Cardiac fibroblast (primary cell): ENCODE results near the gene CETN2.
"Not testable (repeated sequence)": the region's sequence is repeated elsewhere in the genome, so short reads cannot be mapped to it uniquely, and the experiment has no call there.

Experiments used
- DNase-seq, 2 donors: peaks; one replicate each; pipeline versions ENCODE4 v3.0.0 to v3.0.0-alpha.2; 2010; ENCODE audit warnings: low read depth in 2 of 2
- H3K4me3 ChIP-seq, 2 donors: replicated peaks in 1 of 2; 1 replicate in 1 of 2; 2 replicates in 1 of 2; pipeline ENCODE4 v1.5.1; 2011; ENCODE audit warnings: low read depth in 2 of 2, low read length in 2 of 2, mild to moderate bottlenecking in 2 of 2, moderate library complexity in 1 of 2
- TF ChIP-seq, protein P1 (sequence below): IDR thresholded peaks from one replicate; pipeline ENCODE4 v1.5.1; 2011; ENCODE audit warnings: low read depth, mild to moderate bottlenecking, low read length, inconsistent platforms

The CETN2 gene

DNA sequence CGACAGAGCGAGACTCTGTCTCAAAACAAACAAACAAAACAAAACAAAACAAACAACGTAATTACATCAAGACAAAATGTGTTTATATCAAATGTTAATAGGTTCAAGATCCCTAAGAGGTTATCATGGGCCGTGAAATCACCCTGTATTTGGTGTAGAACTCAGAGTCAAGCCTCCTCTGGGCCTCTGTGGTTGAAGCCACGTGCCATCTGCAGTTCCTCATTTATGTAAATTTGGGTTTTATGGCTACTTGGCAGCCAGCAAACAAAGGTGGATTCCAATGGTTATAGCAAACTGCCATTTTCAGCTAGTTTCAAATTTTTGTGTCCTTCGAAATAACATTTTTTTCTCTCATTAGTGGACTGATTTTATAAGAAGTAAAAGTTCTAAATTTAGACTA is 16.7 kb upstream of the CETN2 start:
- TF ChIP-seq, protein P1, sequence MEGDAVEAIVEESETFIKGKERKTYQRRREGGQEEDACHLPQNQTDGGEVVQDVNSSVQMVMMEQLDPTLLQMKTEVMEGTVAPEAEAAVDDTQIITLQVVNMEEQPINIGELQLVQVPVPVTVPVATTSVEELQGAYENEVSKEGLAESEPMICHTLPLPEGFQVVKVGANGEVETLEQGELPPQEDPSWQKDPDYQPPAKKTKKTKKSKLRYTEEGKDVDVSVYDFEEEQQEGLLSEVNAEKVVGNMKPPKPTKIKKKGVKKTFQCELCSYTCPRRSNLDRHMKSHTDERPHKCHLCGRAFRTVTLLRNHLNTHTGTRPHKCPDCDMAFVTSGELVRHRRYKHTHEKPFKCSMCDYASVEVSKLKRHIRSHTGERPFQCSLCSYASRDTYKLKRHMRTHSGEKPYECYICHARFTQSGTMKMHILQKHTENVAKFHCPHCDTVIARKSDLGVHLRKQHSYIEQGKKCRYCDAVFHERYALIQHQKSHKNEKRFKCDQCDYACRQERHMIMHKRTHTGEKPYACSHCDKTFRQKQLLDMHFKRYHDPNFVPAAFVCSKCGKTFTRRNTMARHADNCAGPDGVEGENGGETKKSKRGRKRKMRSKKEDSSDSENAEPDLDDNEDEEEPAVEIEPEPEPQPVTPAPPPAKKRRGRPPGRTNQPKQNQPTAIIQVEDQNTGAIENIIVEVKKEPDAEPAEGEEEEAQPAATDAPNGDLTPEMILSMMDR = no peak
- H3K4me3 ChIP-seq = no peak overlapping the region
- no peak for DNase-seq

DNA sequence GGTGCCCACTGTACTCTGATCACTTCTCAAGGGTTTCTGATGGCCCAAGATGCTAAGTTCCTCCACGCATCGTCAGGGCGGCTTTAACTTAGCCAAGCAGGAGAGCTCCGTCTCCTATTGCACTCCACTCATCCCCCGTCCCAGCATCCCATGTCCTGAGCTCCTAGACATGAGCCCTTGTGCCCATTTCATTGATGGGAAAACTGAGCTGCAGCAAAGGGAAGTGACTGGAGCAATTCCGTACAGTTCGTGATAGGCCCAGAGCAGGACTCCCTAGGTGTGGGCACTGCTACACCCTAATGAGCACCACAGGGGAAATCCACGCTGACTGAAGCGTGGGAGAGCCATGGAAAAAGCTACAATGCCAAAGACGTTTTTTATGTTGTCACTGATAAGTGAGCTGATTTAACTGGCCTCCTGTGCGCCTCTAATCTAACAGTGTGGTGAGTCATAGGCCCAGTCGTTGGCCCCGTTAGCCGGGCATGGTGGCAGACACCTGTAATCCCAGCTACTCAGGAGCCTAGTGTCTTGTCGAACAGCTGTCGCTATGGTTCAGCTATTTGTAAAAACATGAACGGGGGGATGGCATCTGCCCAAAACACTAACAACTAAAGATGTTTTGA is 15.2 kb upstream of the CETN2 start:
- no peak overlapping the region for H3K4me3 ChIP-seq
- DNase-seq = no peak
- TF ChIP-seq, protein P1 = no peak

DNA sequence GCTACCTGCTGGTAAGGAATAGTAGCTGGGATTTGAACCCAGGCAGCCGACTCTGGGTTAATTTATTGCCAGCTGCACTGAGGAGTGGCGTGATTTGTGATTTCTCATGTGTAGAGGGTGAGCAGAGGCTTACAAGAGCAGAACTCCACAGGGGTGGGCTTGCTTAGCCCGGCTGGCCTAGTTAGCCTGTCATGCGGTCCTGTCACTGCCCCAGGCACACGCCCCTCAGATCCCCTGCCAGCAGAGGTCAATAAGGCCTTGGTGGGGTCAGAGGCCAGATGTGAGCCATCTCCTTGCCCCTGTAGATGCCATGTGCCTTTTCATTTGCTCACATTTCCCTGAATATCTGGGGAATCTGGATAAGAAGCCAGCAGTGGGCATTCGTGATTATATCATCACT is 13.7 kb upstream of the CETN2 start:
- DNase-seq = no peak
- H3K4me3 ChIP-seq = no peak overlapping the region
- TF ChIP-seq, protein P1 = no peak

DNA sequence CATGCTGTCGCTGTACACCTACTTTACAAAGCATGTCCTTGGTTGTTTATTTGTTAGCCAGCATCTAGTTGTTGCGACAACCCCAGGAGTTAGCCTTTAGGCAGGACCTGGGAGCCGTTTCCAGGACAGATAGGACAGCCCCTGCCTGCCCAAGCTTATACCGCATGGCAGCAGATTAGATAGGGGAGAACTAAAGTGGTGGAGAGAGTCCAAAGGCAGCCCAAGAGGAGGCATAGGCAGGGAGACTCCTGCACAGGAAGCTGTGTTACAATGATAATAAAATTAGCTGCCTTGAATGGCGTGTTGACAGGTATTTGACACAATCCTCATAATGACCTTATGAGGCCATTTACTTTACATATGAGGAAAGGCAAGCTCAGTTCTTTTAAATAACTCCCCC is 13.3 kb upstream of the CETN2 start:
- DNase-seq = peak in 1 of 2 donors; percentile 8
- no peak overlapping the region for H3K4me3 ChIP-seq
- TF ChIP-seq, protein P1 = no peak

DNA sequence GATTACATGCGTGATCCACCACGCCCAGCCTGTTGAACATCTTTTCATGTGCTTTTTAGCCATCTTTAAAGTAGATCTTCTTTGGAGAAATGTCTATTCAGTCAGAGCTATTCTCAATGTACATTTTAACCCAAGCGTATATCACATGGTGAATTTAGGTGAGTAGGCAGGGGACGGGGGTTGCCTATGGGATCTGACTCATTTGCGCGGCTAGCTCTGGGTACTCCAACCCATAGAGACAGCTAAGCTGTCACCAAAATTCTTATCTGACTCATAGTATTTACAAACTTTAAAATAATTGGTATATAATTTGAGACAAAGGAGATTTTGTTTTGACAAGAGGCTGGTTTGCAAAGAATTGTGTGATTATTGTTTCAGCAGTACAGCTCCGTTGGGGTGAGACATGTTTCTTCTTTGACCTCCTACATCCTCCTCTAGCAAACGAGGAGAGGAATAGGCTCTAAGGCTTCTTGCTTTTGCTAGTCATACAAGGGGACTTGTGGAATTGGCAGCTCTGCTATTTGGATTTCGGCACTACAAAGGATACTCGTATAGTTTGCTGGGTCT is 12.3 kb upstream of the CETN2 start:
- DNase-seq = no peak
- TF ChIP-seq, protein P1 = no peak
- no peak overlapping the region for H3K4me3 ChIP-seq

DNA sequence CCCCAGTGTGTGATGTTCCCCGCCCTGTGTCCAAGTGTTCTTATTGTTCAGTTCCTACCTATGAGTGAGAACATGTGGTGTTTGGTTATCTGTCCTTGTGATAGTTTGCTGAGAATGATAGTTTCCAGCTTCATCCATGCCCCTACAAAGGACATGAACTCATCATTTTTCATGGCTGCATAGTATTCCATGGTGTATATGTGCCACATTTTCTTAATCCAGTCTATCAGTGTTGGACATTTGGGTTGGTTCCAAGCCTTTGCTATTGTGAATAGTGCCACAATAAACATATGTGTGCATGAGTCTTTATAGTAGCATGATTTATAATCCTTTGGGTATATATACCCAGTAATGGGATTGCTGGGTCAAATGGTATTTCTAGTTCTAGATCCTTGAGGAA is 4.9 kb upstream of the CETN2 start:
- not testable (repeated sequence) for H3K4me3 ChIP-seq, DNase-seq

DNA sequence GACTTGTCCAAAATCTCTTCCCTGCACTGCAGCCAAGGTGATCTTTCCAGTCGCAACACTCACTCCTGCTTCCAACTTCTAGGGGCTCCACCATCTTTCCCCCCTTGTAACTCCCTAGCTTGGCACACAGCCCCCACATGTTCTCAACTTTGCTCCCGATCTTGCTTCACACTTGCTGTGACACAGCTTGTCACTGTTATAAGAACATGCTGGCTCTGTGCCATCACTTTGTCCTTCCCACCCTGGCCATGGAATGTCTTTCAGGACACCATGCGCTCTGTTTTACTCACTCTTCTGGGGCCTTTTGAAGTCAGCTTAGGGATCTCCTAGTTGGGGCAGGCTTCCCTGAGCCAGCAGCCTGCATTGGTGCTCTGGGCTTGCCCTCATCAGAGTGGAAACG is 2.8 kb upstream of the CETN2 start:
- H3K4me3 ChIP-seq = no peak overlapping the region

More for the DNA sequence above, 2.8 kb upstream of the CETN2 start:
- TF ChIP-seq, protein P1 = no peak
- no peak for DNase-seq
